Stimulated activated CD8-positive, alpha-beta memory T cell treated with anti-CD3 and anti-CD28 coated beads, Interleukin-12 subunit alpha, Interleukin-12 subunit beta, amount 100 ng/mL, for 4 hours (primary cell): ENCODE data around the gene CCDC57.
"Not testable (repeated sequence)": the region's sequence is repeated elsewhere in the genome, so short reads cannot be mapped to it uniquely, and the experiment has no call there.

ENCODE experiments used
- DNase-seq: peaks from one replicate; pipeline ENCODE4 v3.0.0-alpha.2; 2020; ENCODE audit warnings: low read depth

CCDC57 gene

GRCh38 chr17:82152556-82153294, 59.9 kb downstream of the CCDC57 start:
- no peak for DNase-seq

DNA sequence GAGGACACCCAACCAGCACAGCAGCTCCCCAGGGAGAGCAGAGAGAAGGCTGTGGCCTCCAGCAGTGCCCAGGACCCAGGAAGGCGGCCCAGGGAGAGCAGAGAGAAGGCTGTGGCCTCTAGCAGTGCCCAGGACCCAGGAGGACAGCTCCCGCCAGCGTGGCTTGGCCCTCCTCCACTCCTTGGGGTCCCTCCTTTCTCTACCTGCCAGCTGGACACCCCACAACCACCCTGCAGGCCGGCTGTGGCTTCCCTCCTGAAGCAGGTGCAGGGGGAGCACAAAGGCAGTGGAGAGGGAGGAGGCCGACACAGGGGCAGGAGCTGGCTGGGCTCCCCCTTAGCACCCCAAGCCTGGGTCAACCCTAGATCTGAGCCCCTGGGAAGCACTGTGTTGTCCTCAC, 60.5 kb downstream of the CCDC57 start:
- DNase-seq: no peak

- no peak for DNase-seq
These were observed 61.3 kb downstream of the CCDC57 start for GRCh38 chr17:82151106-82151957.

- DNase-seq: no peak
These were observed 63.1 kb downstream of the CCDC57 start for GRCh38 chr17:82149401-82150099.

DNA sequence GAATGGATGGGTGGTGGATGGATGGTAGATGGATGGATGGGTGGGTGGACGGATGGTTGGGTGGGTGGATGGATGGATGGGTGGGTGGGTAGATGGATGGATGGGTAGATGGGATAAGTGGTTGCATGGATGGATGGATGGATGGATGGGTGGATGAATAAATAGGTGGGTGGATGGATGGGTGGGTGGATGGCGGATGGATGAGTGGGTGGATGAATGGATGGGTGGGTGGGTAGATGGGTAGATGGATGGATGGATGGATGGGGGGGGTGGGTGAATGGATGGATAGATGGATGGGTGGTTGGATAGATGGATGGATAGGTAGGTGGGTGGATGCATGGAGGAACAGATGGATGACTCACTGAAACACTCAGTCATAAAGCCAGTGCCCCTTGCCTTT, 63.6 kb downstream of the CCDC57 start:
- no peak for DNase-seq

DNA sequence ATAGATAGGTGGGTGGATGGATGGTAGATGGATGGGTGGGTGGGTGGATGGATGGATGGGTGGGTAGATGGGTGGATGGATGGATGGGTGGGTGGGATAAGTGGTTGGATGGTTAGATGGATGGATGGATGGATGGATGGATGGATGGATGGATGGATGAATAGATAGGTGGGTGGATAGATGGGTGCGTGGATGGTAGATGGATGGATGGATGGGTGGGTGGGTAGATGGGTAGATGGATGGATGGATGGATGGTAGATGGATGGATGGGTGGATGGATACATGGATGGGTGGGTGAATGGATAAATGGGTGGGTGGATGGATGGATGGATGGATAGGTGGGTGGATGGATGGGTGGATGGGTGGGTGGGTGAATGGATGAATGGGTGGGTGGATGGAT, 64.6 kb downstream of the CCDC57 start:
- DNase-seq: no peak

- no peak for DNase-seq
These were observed 65.7 kb downstream of the CCDC57 start for GRCh38 chr17:82146663-82147654.

- DNase-seq: no peak
These were observed 67.0 kb downstream of the CCDC57 start for GRCh38 chr17:82145550-82146155.

GRCh38 chr17:82143333-82143732, 69.3 kb downstream of the CCDC57 start:
- DNase-seq: no peak

GRCh38 chr17:82139961-82140360, 72.7 kb downstream of the CCDC57 start:
- DNase-seq: not testable (repeated sequence)

- DNase-seq: no peak
These were observed 74.1 kb downstream of the CCDC57 start for GRCh38 chr17:82138511-82138992.

DNA sequence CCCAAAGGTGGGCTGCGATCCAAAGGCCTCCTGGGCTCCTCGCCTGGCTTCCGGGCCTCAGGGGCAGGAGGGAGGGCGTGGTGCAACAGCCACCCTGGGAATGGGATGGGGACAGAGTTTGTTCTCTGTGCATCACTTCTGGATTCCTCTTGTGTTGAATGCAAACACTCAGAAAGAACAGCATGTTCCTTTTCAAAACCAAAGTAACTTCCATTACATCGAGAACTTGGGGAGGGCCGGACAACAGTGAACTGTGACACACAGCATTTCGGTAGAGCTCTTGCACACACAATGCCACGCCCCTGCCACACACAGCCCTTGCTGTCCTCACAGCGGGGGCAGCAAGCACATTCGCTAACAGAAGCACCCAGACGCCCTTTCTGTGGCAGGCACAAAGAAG, 78.5 kb downstream of the CCDC57 start:
- DNase-seq: no peak

GRCh38 chr17:82133166-82133953, 79.3 kb downstream of the CCDC57 start:
- DNase-seq: not testable (repeated sequence)

- DNase-seq: no peak
These were observed 83.5 kb downstream of the CCDC57 start for GRCh38 chr17:82129095-82129494.

- no peak for DNase-seq
These were observed 84.4 kb downstream of the CCDC57 start for GRCh38 chr17:82128287-82128686.

GRCh38 chr17:82127704-82128103, 84.9 kb downstream of the CCDC57 start:
- DNase-seq: no peak

DNA sequence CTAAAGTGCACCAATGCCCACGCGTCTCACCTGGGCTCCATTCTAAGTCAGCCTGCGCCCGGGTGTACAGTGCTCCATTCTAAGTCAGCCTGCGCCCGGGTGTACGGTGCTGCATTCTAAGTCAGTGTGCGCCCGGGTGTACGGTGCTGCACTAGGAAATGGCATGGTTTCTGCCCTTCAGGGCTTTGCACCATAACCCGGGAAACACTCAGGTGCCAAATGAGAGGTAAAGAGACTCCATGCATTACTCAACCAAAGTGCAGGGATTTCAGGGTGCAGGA, 85.4 kb downstream of the CCDC57 start:
- no peak for DNase-seq

DNA sequence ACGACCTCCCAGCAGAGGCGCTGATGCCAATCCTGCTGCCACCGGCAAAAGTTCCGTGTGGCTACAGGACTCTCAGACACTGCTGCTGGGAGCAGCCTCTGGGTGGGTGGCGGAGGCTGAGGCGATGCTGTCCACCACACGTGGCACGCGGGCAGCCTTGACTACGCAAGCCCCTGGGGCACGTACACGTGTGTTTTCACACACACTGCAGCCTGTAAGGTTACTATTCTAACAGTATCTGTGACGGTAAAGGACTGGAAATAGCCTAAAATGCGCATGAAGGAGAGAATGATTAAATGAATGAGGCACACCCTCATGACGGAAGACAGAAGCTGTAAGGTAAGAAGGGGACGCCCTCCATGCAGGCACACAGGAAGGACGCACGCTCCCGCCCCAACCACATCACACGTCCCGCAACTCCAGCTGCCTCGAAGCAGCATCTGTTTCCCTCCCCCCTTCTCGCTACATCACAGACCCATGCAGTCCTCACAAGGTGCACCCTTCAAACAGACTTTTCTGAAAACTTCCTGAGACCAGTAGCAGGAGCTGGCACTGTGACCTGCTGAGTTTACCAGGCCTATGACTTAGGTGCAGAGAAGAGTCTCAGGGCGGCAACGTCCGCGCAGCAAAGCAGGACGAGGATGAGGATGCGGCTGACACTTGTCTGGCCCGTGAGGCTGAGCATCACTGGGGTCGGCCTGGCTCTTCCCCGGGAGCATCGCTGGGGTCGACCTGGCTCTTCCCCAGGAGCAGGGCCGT, 85.9 kb downstream of the CCDC57 start:
- peak; percentile 50 for DNase-seq

GRCh38 chr17:82124101-82124500, 88.5 kb downstream of the CCDC57 start:
- DNase-seq: no peak
